Tibial nerve (tissue), 4 donors: ENCODE measurements around the gene SH2D3A. TPM values are rescaled to one million over a fixed set of nuclear protein-coding genes. Genes with fewer than 3 reads are reported as not detected.

Source experiments
- DNase-seq, 2 donors: peaks; one replicate each; pipeline ENCODE4 v3.0.0-alpha.2; 2019; ENCODE audit warnings: low spot score in 2 of 2
- H3K27ac ChIP-seq, 4 donors: fragments of 200-600 bp; sonication (generic) in 3 of 4; one replicate each; pipeline ENCODE4 v1.5.1; 2017 to 2019; ENCODE audit warnings: mild to moderate bottlenecking in 1 of 4
- H3K27me3 ChIP-seq, 2 donors: fragments of 200-600 bp; sonication (generic) in 1 of 2; one replicate each; pipeline versions ENCODE4 v1.5.1 to v1.6.0; 2017 to 2019
- H3K36me3 ChIP-seq, 3 donors: fragments of 200-600 bp; sonication (generic); one replicate each; pipeline ENCODE4 v1.5.1; 2018 to 2019
- H3K4me1 ChIP-seq, 4 donors: fragments of 200-600 bp; sonication (generic) in 3 of 4; one replicate each; pipeline ENCODE4 v1.5.1; 2017 to 2019
- H3K4me3 ChIP-seq, 4 donors: fragments of 200-600 bp; sonication (generic) in 3 of 4; one replicate each; pipeline ENCODE4 v1.5.1; 2017 to 2019; ENCODE audit warnings: mild to moderate bottlenecking in 1 of 4, moderate library complexity in 1 of 4
- H3K9me3 ChIP-seq, 4 donors: fragments of 200-600 bp; sonication (generic) in 3 of 4; one replicate each; pipeline ENCODE4 v1.5.1; 2017 to 2019
- EP300 ChIP-seq, 2 donors: sonication (generic); formaldehyde crosslinking; IDR thresholded peaks; one replicate each; pipeline ENCODE4 v1.6.1; 2017; ENCODE audit warnings: antibody characterized with exemption in 2 of 2, mild to moderate bottlenecking in 1 of 2
- POLR2A ChIP-seq, 2 donors: fragments of 450-650 bp; IDR thresholded peaks; one replicate each; pipeline ENCODE4 v1.6.1; 2017; ENCODE audit warnings: antibody characterized with exemption in 2 of 2, mild to moderate bottlenecking in 2 of 2, moderate library complexity in 2 of 2
- WGBS, 2 donors: methylation state at CpG; one replicate each; pipeline ENCODE4 v1.1.5; 2018; 5-methylcytosine and 5-hydroxymethylcytosine counted together
- total RNA-seq, 4 donors: library from RNA; depleted of rRNA; stranded (reverse); fragments of >200 nt; gene quantifications; one replicate each; pipeline ENCODE4 v1.1.0, GENCODE V29; 2016
- TF ChIP-seq, protein P1 (sequence below), 5 experiments: fragments of 200-600 bp in 3 of 5; fragments of 450-650 bp in 2 of 5; sonication (generic) in 3 of 5; IDR thresholded peaks; one replicate each; pipeline ENCODE4 v1.5.1; 2016 to 2019; ENCODE audit warnings: antibody characterized with exemption in 5 of 5, mild to moderate bottlenecking in 3 of 5, moderate library complexity in 2 of 5

Gene SH2D3A
- total RNA-seq, 4 donors from 2014 or later, result 0.39 to 4.2 (median 0.44) TPM; not detected in 1

DNA sequence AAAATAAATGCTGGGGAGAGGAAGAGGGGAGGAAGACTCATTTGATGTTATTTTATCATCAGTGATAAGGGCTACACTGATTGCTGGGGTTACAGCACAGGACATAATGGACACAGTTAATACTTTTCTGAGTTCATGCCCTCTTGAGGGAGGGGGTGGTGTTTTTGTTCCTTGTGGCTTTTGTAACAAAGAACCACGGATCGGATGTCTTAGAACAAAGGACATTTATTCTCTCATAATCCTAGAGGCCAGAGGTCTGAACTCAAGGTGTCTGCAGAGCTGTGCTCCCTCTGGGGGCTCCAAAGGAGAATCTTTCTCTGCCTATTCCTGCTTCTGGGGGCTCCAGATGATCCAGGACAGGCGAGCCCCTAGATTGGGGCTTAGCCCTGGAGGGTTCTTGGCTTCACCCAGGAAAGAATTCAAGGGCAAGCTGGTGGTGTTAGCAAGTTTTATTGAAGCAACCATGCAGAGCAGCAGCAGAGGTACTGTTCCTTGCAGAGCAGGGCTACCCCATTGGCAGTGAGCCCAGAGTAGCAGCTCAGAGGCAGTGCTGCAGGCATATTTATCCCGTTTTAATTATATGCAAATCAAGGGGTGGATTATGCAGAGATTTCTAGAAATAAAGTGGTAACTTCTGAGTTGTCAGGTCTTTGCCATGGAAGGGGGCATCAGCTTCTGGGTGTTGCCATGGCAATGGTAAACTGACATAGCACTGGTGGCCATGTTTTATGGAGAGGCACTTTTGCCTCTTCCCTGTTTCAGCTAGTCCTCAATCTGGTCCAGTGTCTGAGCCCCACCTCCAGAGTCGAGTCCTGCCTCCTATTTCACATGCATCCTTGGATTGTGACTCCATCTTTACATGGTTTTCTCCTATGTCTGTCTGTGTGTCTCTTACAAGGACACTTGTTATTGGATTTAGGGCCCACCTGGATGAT is 23.2 kb upstream of the SH2D3A start:
- no peaks in the 10 kb centered on the region for H3K4me1 ChIP-seq

DNA sequence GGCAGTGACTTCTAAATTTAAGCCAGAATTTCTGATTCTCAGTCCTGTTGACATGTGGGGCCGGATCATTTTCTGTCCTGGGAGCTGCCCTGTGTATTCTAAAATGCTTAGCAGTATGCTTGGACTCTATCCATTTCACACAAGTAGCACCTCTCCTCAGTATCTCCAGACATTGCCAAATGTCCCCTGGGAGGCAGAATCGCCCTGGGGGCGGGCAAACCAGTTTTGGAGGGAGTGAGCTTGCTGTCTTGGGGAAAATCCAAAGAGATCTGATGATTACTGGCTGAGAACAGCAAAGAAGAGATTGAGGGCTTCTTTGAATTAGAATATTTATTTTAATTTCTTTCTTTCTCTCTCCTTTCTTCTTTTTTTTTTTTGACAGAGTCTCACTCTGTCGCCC is 21.7 kb upstream of the SH2D3A start:
- Histone ChIP-seq H3K27ac (no peak overlapping the region), H3K27me3 (no peaks in the 10 kb centered on the region), H3K9me3 (peaks cover 0 to 8% (median 0%) of the 10 kb centered on the region in 4 donors), H3K36me3 (no peaks in the 10 kb centered on the region), H3K4me1 (no peaks in the 10 kb centered on the region), H3K4me3 (no peak overlapping the region)
- TF ChIP-seq, protein P1, sequence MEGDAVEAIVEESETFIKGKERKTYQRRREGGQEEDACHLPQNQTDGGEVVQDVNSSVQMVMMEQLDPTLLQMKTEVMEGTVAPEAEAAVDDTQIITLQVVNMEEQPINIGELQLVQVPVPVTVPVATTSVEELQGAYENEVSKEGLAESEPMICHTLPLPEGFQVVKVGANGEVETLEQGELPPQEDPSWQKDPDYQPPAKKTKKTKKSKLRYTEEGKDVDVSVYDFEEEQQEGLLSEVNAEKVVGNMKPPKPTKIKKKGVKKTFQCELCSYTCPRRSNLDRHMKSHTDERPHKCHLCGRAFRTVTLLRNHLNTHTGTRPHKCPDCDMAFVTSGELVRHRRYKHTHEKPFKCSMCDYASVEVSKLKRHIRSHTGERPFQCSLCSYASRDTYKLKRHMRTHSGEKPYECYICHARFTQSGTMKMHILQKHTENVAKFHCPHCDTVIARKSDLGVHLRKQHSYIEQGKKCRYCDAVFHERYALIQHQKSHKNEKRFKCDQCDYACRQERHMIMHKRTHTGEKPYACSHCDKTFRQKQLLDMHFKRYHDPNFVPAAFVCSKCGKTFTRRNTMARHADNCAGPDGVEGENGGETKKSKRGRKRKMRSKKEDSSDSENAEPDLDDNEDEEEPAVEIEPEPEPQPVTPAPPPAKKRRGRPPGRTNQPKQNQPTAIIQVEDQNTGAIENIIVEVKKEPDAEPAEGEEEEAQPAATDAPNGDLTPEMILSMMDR (IDR thresholded peaks at IDR 0.05), result no peak
- no peak for TF ChIP-seq EP300 (IDR thresholded peaks at IDR 0.05)
- no peak for TF ChIP-seq POLR2A (IDR thresholded peaks at IDR 0.05)
- 72 to 85% methylated on average over 4 of the region's 4 CpGs for WGBS, 2 donors
- DNase-seq, result no peak

More for the DNA sequence above, 23.2 kb upstream of the SH2D3A start:
- H3K27ac ChIP-seq, result no peak overlapping the region
- H3K4me3 ChIP-seq, result no peak overlapping the region
- no peaks in the 10 kb centered on the region for H3K27me3 ChIP-seq
- TF ChIP-seq POLR2A (IDR thresholded peaks at IDR 0.05), result no peak
- TF ChIP-seq EP300 (IDR thresholded peaks at IDR 0.05), result no peak
- TF ChIP-seq, protein P1 (IDR thresholded peaks at IDR 0.05), result no peak
- H3K36me3 ChIP-seq, result no peaks in the 10 kb centered on the region
- WGBS, 2 donors, result 36 to 50% methylated on average over 4 to 5 of the region's 5 CpGs
- H3K9me3 ChIP-seq, result peaks cover 0 to 23% (median 2%) of the 10 kb centered on the region in 4 donors
- DNase-seq, result no peak

DNA sequence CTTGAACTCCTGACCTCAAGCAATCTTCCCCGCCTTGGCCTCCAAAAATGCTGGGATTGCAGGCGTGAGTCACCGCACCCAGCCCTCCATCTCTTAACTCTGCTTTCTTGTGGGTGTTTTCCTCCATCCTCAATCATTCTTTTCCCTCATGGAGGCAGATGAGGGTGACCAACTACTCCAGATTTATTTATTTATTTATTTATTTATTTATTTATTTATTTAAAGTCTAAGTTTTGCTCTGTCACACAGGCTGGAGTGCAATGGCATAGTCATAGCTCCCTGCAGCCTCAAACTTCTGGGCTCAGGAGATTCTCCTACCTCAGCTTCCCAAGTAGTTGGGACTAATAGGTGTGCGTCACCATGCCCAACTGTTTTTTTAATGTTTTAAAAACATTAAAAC is 20.2 kb upstream of the SH2D3A start:
- TF ChIP-seq POLR2A (IDR thresholded peaks at IDR 0.05), result no peak
- no peak overlapping the region for H3K27ac ChIP-seq
- 87 to 92% methylated on average over 4 of the region's 4 CpGs for WGBS, 2 donors

DNA sequence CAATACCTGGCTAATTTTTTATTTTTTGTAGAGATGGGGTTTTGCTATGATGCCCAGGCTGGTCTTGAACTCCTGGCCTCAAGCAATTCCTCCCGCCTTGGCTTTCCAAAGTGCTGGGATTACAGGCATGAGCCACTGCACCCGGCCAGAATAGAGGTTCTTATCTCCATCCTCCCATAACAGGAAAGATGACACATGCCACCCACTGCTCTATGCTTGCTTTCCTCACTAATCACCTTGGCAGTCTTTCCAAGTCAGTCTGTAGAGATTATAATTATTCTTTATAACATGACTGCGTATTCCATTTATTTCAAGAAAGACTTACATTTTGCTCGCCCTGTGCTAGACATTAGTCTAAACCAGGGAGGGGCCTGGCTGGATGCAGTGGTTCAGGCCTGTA is 12.0 kb upstream of the SH2D3A start:
- no peak for DNase-seq
- WGBS, 2 donors, result 75 to 77% methylated on average over 4 of the region's 4 CpGs
- Histone ChIP-seq H3K27me3 (no peaks in the 10 kb centered on the region), H3K9me3 (no peaks in the 10 kb centered on the region), H3K4me1 (peaks cover 0 to 8% (median 0%) of the 10 kb centered on the region in 4 donors), H3K27ac (no peak overlapping the region), H3K36me3 (no peaks in the 10 kb centered on the region), H3K4me3 (no peak overlapping the region)
- TF ChIP-seq POLR2A (IDR thresholded peaks at IDR 0.05) (no peak), EP300 (IDR thresholded peaks at IDR 0.05) (no peak)
- TF ChIP-seq, protein P1 (IDR thresholded peaks at IDR 0.05), result no peak

More for the DNA sequence above, 20.2 kb upstream of the SH2D3A start:
- Histone ChIP-seq H3K36me3 (no peaks in the 10 kb centered on the region), H3K4me3 (no peak overlapping the region), H3K27me3 (no peaks in the 10 kb centered on the region), H3K9me3 (no peaks in the 10 kb centered on the region), H3K4me1 (no peaks in the 10 kb centered on the region)
- no peak for DNase-seq

DNA sequence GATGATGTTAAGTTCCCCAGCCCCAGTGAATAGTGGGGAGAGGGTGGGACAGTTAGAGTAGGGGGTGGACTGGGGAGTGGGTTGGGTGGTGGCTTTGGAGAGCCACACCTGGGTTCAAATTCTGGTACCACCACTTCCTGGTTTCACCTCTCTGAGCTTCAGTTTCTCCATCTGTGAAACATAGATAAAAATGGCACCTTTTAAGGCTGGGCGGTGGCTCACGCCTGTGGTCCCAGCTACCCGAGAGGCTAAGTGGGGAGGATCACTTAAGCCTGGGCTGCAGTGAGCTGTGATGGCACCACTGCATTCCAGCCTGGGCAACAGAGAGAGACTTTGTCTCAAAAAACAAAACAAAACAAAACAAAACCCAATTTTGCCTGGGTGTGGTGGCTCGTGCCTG is 11.2 kb upstream of the SH2D3A start:
- H3K27ac ChIP-seq, result no peak overlapping the region
- H3K27me3 ChIP-seq, result no peaks in the 10 kb centered on the region
- TF ChIP-seq EP300 (IDR thresholded peaks at IDR 0.05) (no peak), POLR2A (IDR thresholded peaks at IDR 0.05) (no peak)
- TF ChIP-seq, protein P1 (IDR thresholded peaks at IDR 0.05), result no peak
- no peak overlapping the region for H3K4me3 ChIP-seq
- H3K9me3 ChIP-seq, result no peaks in the 10 kb centered on the region
- DNase-seq, result no peak
- H3K4me1 ChIP-seq, result peaks cover 0 to 8% (median 0%) of the 10 kb centered on the region in 4 donors
- WGBS, 2 donors, result 69 to 77% methylated on average over 4 of the region's 4 CpGs
- no peaks in the 10 kb centered on the region for H3K36me3 ChIP-seq
